H1 (cell line): ENCODE measurements around the gene NXPH4. TPM values are rescaled to one million over a fixed set of nuclear protein-coding genes. Genes with fewer than 3 reads are reported as not detected.

Experiments used
- CTCF ChIA-PET: fragments of 300-600 bp; sonication (Branson Sonifier 250); formaldehyde crosslinking; loops from one replicate; lab custom pipeline; 2021; ENCODE audit not compliant: partially characterized antibody; lab: Charles Lee
- POLR2A ChIA-PET: fragments of 300-600 bp; sonication (Branson Sonifier 250); formaldehyde crosslinking; loops from one replicate; lab custom pipeline; 2021; ENCODE audit warnings: inconsistent platforms; ENCODE audit not compliant: partially characterized antibody; lab: Charles Lee
- DNase-seq, 2 experiments: peaks; one replicate each; pipeline versions ENCODE4 v3.0.0 to v3.0.0-alpha.2; 2010 to 2022; ENCODE audit warnings: low spot score in 2 of 2, low read depth in 1 of 2, mixed read lengths in 1 of 2
- FAIRE-seq: peaks from 2 replicates; lab custom pipeline; 2011; peaks lifted over from hg19 to GRCh38; lab: Jason Lieb, UNC
- H2AFZ ChIP-seq: 2 replicates; pipeline ENCODE4 v1.8.1; 2012; ENCODE audit warnings: low read length, inconsistent platforms
- H2AK5ac ChIP-seq: 2 replicates; pipeline ENCODE4 v1.6.1; 2013; ENCODE audit warnings: low read depth, low read length
- H2BK120ac ChIP-seq: replicated peaks from 2 replicates; pipeline ENCODE3; 2013; ENCODE audit warnings: low read depth, low read length, inconsistent platforms
- H2BK12ac ChIP-seq: 2 replicates; pipeline ENCODE4 v1.6.1; 2013; ENCODE audit warnings: low read depth, low read length
- H2BK15ac ChIP-seq: 2 replicates; pipeline ENCODE4 v1.6.1; 2013; ENCODE audit warnings: low read length
- H2BK20ac ChIP-seq: 2 replicates; pipeline ENCODE4 v1.6.1; 2013; ENCODE audit warnings: low read length
- H2BK5ac ChIP-seq: 2 replicates; pipeline ENCODE4 v1.6.1; 2013; ENCODE audit warnings: low read depth, low read length
- H3K14ac ChIP-seq: 2 replicates; pipeline ENCODE4 v1.6.1; 2013; ENCODE audit warnings: inconsistent platforms; ENCODE audit not compliant: insufficient read length
- H3K18ac ChIP-seq: 2 replicates; pipeline ENCODE4 v1.6.1; 2013; ENCODE audit warnings: low read length; ENCODE audit errors: extremely low read depth
- H3K23ac ChIP-seq: 2 replicates; pipeline ENCODE4 v1.6.1; 2013; ENCODE audit warnings: inconsistent platforms; ENCODE audit not compliant: insufficient read length
- H3K23me2 ChIP-seq: 2 replicates; pipeline ENCODE4 v1.6.1; 2013; ENCODE audit warnings: low read depth, low read length
- H3K27ac ChIP-seq: 2 replicates; pipeline ENCODE4 v1.6.1; 2011; ENCODE audit warnings: low read depth, low read length, inconsistent platforms
- H3K27me3 ChIP-seq, 4 experiments: replicated peaks in 1 of 4; 1 replicate in 1 of 4; 2 replicates in 3 of 4; pipeline versions ENCODE4 v1.6.1 to v1.8.1; 2011 to 2013; ENCODE audit warnings: low read length in 3 of 4, mild to moderate bottlenecking in 3 of 4, inconsistent platforms in 2 of 4, mixed read lengths in 2 of 4, moderate library complexity in 1 of 4; ENCODE audit not compliant: control insufficient read depth in 3 of 4, insufficient read depth in 3 of 4; ENCODE audit errors: extremely low read depth in 1 of 4
- H3K36me3 ChIP-seq, 4 experiments: 2 replicates each; pipeline versions ENCODE4 v1.6.1 to v1.8.1; 2011 to 2013; ENCODE audit warnings: mild to moderate bottlenecking in 4 of 4, low read length in 3 of 4, moderate library complexity in 2 of 4, control low read depth in 1 of 4, inconsistent platforms in 1 of 4; ENCODE audit not compliant: insufficient read depth in 4 of 4, control insufficient read depth in 2 of 4
- H3K4ac ChIP-seq: replicated peaks from 2 replicates; pipeline ENCODE3; 2013; ENCODE audit warnings: low read length, low read depth, mixed read lengths, inconsistent platforms; ENCODE audit not compliant: insufficient read length
- H3K4me1 ChIP-seq, 4 experiments: replicated peaks in 1 of 4; 1 replicate in 1 of 4; 2 replicates in 3 of 4; pipeline versions ENCODE4 v1.6.1 to v1.8.1; 2011 to 2013; ENCODE audit warnings: low read length in 3 of 4, inconsistent platforms in 2 of 4, mixed read lengths in 1 of 4; ENCODE audit not compliant: insufficient read depth in 4 of 4, control insufficient read depth in 3 of 4
- H3K4me2 ChIP-seq, 2 experiments: 2 replicates each; pipeline versions ENCODE4 v1.6.1 to v1.8.1; 2011 to 2013; ENCODE audit warnings: low read depth in 2 of 2, low read length in 2 of 2, control low read depth in 1 of 2, inconsistent platforms in 1 of 2, mild to moderate bottlenecking in 1 of 2; ENCODE audit not compliant: insufficient read depth in 1 of 2
- H3K4me3 ChIP-seq, 4 experiments: fragments of 200-600, 300-600 bp in 1 of 4; sonication (generic), shearing (Covaris generic), sonication (Bioruptor Twin) in 1 of 4; 2 replicates each; pipeline versions ENCODE4 v1.5.1 to v1.8.1; 2011 to 2016; ENCODE audit warnings: low read length in 4 of 4, low read depth in 3 of 4, control low read depth in 2 of 4, inconsistent platforms in 2 of 4, mild to moderate bottlenecking in 2 of 4, mixed read lengths in 1 of 4, moderate library complexity in 1 of 4; ENCODE audit not compliant: insufficient read depth in 2 of 4; ENCODE audit errors: extremely low read depth in 1 of 4
- H3K56ac ChIP-seq: replicated peaks from 2 replicates; pipeline ENCODE3; 2013; ENCODE audit warnings: low read depth, mild to moderate bottlenecking, mixed read lengths, low read length, inconsistent platforms; ENCODE audit not compliant: insufficient read length
- H3K79me1 ChIP-seq: 2 replicates; pipeline ENCODE4 v1.6.1; 2013; ENCODE audit warnings: low read depth, low read length, control low read depth
- H3K79me2 ChIP-seq, 2 experiments: 2 replicates each; pipeline versions ENCODE4 v1.6.1 to v1.8.1; 2012 to 2013; ENCODE audit warnings: low read length in 2 of 2, mild to moderate bottlenecking in 2 of 2, inconsistent platforms in 1 of 2; ENCODE audit not compliant: insufficient read depth in 2 of 2, control insufficient read depth in 1 of 2
- H3K9ac ChIP-seq, 4 experiments: replicated peaks in 1 of 4; 1 replicate in 1 of 4; 2 replicates in 3 of 4; pipeline versions ENCODE4 v1.6.1 to v1.8.1; 2011 to 2013; ENCODE audit warnings: low read depth in 3 of 4, low read length in 3 of 4, control low read depth in 2 of 4, mild to moderate bottlenecking in 2 of 4, moderate library complexity in 2 of 4, inconsistent platforms in 1 of 4; ENCODE audit errors: extremely low read depth in 1 of 4
- H3K9me3 ChIP-seq, 2 experiments: 2 replicates each; pipeline versions ENCODE4 v1.6.1 to v1.8.1; 2012 to 2013; ENCODE audit warnings: mild to moderate bottlenecking in 2 of 2, moderate library complexity in 2 of 2, control low read depth in 1 of 2, inconsistent platforms in 1 of 2, low read depth in 1 of 2, low read length in 1 of 2, mixed read lengths in 1 of 2; ENCODE audit not compliant: insufficient read depth in 2 of 2
- H4K20me1 ChIP-seq, 2 experiments: replicated peaks in 1 of 2; 2 replicates each; pipeline versions ENCODE3 to v1.8.1; 2011 to 2013; ENCODE audit warnings: inconsistent platforms in 2 of 2, low read length in 2 of 2, mild to moderate bottlenecking in 1 of 2; ENCODE audit not compliant: insufficient read depth in 2 of 2, control insufficient read depth in 1 of 2
- H4K5ac ChIP-seq: 2 replicates; pipeline ENCODE4 v1.6.1; 2013; ENCODE audit warnings: low read length, low read depth, mixed read lengths, inconsistent platforms; ENCODE audit not compliant: insufficient read length
- H4K8ac ChIP-seq: 2 replicates; pipeline ENCODE4 v1.8.0; 2013; ENCODE audit warnings: mild to moderate bottlenecking, moderate library complexity, low read length, inconsistent platforms; ENCODE audit not compliant: insufficient read depth; ENCODE audit errors: extremely low read depth
- H4K91ac ChIP-seq: replicated peaks from 2 replicates; pipeline ENCODE3; 2013; ENCODE audit warnings: low read length, mixed read lengths, inconsistent platforms; ENCODE audit not compliant: insufficient read length
- ASH2L ChIP-seq: fragments of 200-600, 300-600 bp; sonication (generic); IDR thresholded peaks from one replicate; pipeline ENCODE4 v1.7.1; 2017; ENCODE audit warnings: low read length
- EGR1 ChIP-seq: IDR thresholded peaks from 2 replicates; pipeline ENCODE4 v1.6.1; 2011; ENCODE audit warnings: low read depth, low read length, borderline replicate concordance
- GABPA ChIP-seq: IDR thresholded peaks from 2 replicates; pipeline ENCODE4 v1.6.1; 2011; ENCODE audit warnings: mild to moderate bottlenecking, low read length, moderate library complexity, borderline replicate concordance; ENCODE audit not compliant: insufficient read depth
- MAFK ChIP-seq: IDR thresholded peaks from 2 replicates; pipeline ENCODE4 v1.6.1; 2012; ENCODE audit warnings: low read depth, mild to moderate bottlenecking, improper control_type of control experiment, low read length
- NANOG ChIP-seq: IDR thresholded peaks from 2 replicates; pipeline ENCODE4 v1.6.1; 2011; ENCODE audit warnings: low read length, low read depth, mild to moderate bottlenecking, inconsistent platforms; ENCODE audit not compliant: insufficient read depth, poor library complexity, severe bottlenecking
- PHF8 ChIP-seq: fragments of 200-600 bp; sonication (generic); conservative IDR thresholded peaks from 2 replicates; pipeline ENCODE4 v1.7.1; 2012; ENCODE audit warnings: low read depth, mild to moderate bottlenecking, inconsistent platforms, low read length, moderate library complexity
- RBBP5 ChIP-seq: IDR thresholded peaks from 2 replicates; pipeline ENCODE4 v1.7.1; 2012; ENCODE audit warnings: low read depth, mild to moderate bottlenecking, inconsistent platforms, low read length, moderate library complexity, borderline replicate concordance
- RXRA ChIP-seq: IDR thresholded peaks from 2 replicates; pipeline ENCODE4 v1.6.1; 2011; ENCODE audit warnings: low read depth, mild to moderate bottlenecking, low read length, moderate library complexity; ENCODE audit not compliant: insufficient read depth
- SIRT6 ChIP-seq: IDR thresholded peaks from one replicate; pipeline ENCODE4 v1.7.1; 2012; ENCODE audit warnings: low read length, inconsistent platforms
- TAF1 ChIP-seq: IDR thresholded peaks from 2 replicates; pipeline ENCODE4 v1.6.1; 2011; ENCODE audit warnings: mild to moderate bottlenecking, low read depth, low read length
- WGBS, 2 experiments: shearing (Covaris generic) in 1 of 2; methylation state at CpG; one replicate each; pipeline versions ENCODE4 v1.1.6 to v1.1.7; 2013 to 2015; ENCODE audit warnings: low lambda C conversion rate in 2 of 2, mixed read lengths in 2 of 2, inconsistent platforms in 1 of 2, low coverage in 1 of 2, missing lambda C conversion rate in 1 of 2; ENCODE audit not compliant: insufficient replicate concordance in 2 of 2, insufficient coverage in 1 of 2, insufficient read length in 1 of 2; ENCODE audit errors: extremely low coverage in 1 of 2, missing lambda C conversion rate in 1 of 2; 5-methylcytosine and 5-hydroxymethylcytosine counted together
- polyA plus RNA-seq, 7 experiments: library from polyadenylated mRNA; depleted of rRNA in 3 of 7; stranded (reverse) in 5 of 7; unstranded in 2 of 7; fragments of >200 nt in 5 of 7; fragments of 200-250 nt in 2 of 7; gene quantifications; 1 replicate in 5 of 7; 2 replicates in 1 of 7; 4 replicates in 1 of 7; pipeline versions ENCODE4 v1.2.1 to v1.2.3, GENCODE V29; 2011 to 2013; ENCODE audit warnings: missing spikeins in 2 of 7, mixed read lengths in 2 of 7
- total RNA-seq: library from RNA; stranded (reverse); fragmentation: NEBNext Ultra II Directional; extraction: Animal tissue kit (Norgen Biotek cat#: 25700); gene quantifications from 2 replicates; pipeline ENCODE4 v1.2.1, GENCODE V29; 2021

NXPH4 gene
- total and polyA plus RNA-seq, 2 of the 8 experiments (the other 6 are each of a cell fraction or from before 2014, with no cell fraction given), result 0.92 to 1.7 TPM

GRCh38 chr12:57232156-57232756 lies 15.7 kb downstream of the NXPH4 start:
- peaks cover 8% of the 10 kb centered on the region; the same call in 1 of the 2 replicates for H3K23me2 ChIP-seq
- H4K5ac ChIP-seq, result no peak overlapping the region
- FAIRE-seq, result no peak
- H3K56ac ChIP-seq, result no peak overlapping the region
- H4K20me1 ChIP-seq, result peaks cover 22 to 35% of the 10 kb centered on the region in 2 experiments
- peak overlapping the region in 1 of 2 experiments; percentile 95; a peak in 1 of 4 replicates for H3K4me2 ChIP-seq
- H3K79me2 ChIP-seq, result peaks cover 6 to 15% of the 10 kb centered on the region in 2 experiments; a peak in 3 of 4 replicates
- H2BK20ac ChIP-seq, result no peak overlapping the region
- no peak overlapping the region for H3K23ac ChIP-seq
- no peak overlapping the region for H3K27ac ChIP-seq
- 94% methylated on average over 18 of the region's 19 CpGs; no CpG with 5 or more reads in 1 of the 2 experiments for WGBS, 2 experiments
- peaks cover 29 to 42% (median 35%) of the 10 kb centered on the region in 4 experiments for H3K36me3 ChIP-seq
- no peak overlapping the region for H2BK12ac ChIP-seq
- CTCF ChIA-PET, result interaction anchor here (0.6 to 27.9 kb wide), 5 partner anchors 9 to 171 kb away, joined by 3 to 726 read pairs (median 30); partner anchors contain the start of genes NXPH4 and STAC3
- no peak overlapping the region for H4K91ac ChIP-seq
- H3K4me3 ChIP-seq, result no peak overlapping the region
- no peak overlapping the region for H4K8ac ChIP-seq
- H3K14ac ChIP-seq, result no peak overlapping the region
- H2BK15ac ChIP-seq, result no peak overlapping the region
- no peak overlapping the region for H3K4ac ChIP-seq
- peaks cover 11% of the 10 kb centered on the region for H3K79me1 ChIP-seq
- peak overlapping the region; percentile 35; the same call in 1 of the 2 replicates for H2BK5ac ChIP-seq
- H2AFZ ChIP-seq, result no peak overlapping the region
- H3K18ac ChIP-seq, result no peak overlapping the region
- no peak overlapping the region for H3K9ac ChIP-seq
- peaks cover 10 to 51% (median 29%) of the 10 kb centered on the region in 4 experiments for H3K4me1 ChIP-seq
- DNase-seq, result no peak
- H2AK5ac ChIP-seq, result no peak overlapping the region
- H2BK120ac ChIP-seq, result no peak overlapping the region
- H3K9me3 ChIP-seq, result no peaks in the 10 kb centered on the region
- POLR2A ChIA-PET, result interaction anchor here (0.6 to 23.7 kb wide), 14 partner anchors 3 to 1010 kb away, joined by 3 to 852 read pairs (median 12); partner anchors contain the start of genes GLI1, LRP1, NXPH4 and RNF41
- peaks cover 13 to 32% (median 27%) of the 10 kb centered on the region in 4 experiments for H3K27me3 ChIP-seq
- TF ChIP-seq RBBP5 (no peak), ASH2L (no peak), EGR1 (no peak), SIRT6 (no peak), MAFK (no peak), GABPA (no peak), PHF8 (no peak), TAF1 (no peak), NANOG (no peak), RXRA (no peak)
